SK-N-MC (cell line): Measurements from ENCODE around the gene HINT2.
A peak's percentile ranks its signal among the peaks of the same experiment; 100 is the strongest.

Experiments
- DNase-seq: peaks from one replicate; pipeline ENCODE4 v3.0.0-alpha.2; 2011; ENCODE audit warnings: low read depth, low spot score
- H3K27ac ChIP-seq: fragments of 200-600 bp; sonication (generic); 2 replicates; pipeline ENCODE4 v1.5.1; 2016; ENCODE audit warnings: mixed run types
- H3K36me3 ChIP-seq: fragments of 200-600 bp; sonication (generic); 2 replicates; pipeline ENCODE4 v1.6.1; 2017; ENCODE audit warnings: antibody characterized with exemption, low read length, mixed read lengths; ENCODE audit not compliant: insufficient read depth
- H3K4me3 ChIP-seq: fragments of 200-600 bp; sonication (generic); 2 replicates; pipeline ENCODE4 v1.5.1; 2016
- H3K9ac ChIP-seq: fragments of 200-600 bp; sonication (generic); 2 replicates; pipeline ENCODE4 v1.8.0; 2017; ENCODE audit warnings: mixed run types, mixed read lengths; ENCODE audit not compliant: insufficient read length
- H3K9me3 ChIP-seq: fragments of 200-600 bp; sonication (generic); 2 replicates; pipeline ENCODE4 v1.6.1; 2017; ENCODE audit warnings: low read depth, mild to moderate bottlenecking, antibody characterized with exemption, low read length, moderate library complexity, mixed read lengths
- EZH2 ChIP-seq: fragments of 200-600 bp; sonication (generic); IDR thresholded peaks from one replicate; pipeline ENCODE4 v1.6.1; 2017; ENCODE audit warnings: antibody characterized with exemption
- FOXP2 ChIP-seq: optimal IDR thresholded peaks from 2 replicates; pipeline ENCODE3; 2011; ENCODE audit warnings: mild to moderate bottlenecking, moderate library complexity; ENCODE audit not compliant: insufficient read depth; ENCODE audit errors: extremely low read length, control extremely low read depth
- POLR2AphosphoS5 ChIP-seq: IDR thresholded peaks from 2 replicates; pipeline ENCODE4 v1.6.1; 2012; ENCODE audit warnings: mild to moderate bottlenecking, low read depth, low read length, borderline replicate concordance

The HINT2 gene

GRCh38 chr9:35820076-35820475 is 5.2 kb upstream of the HINT2 start:
- no peak for DNase-seq
- no peak overlapping the region for H3K9ac ChIP-seq

DNA sequence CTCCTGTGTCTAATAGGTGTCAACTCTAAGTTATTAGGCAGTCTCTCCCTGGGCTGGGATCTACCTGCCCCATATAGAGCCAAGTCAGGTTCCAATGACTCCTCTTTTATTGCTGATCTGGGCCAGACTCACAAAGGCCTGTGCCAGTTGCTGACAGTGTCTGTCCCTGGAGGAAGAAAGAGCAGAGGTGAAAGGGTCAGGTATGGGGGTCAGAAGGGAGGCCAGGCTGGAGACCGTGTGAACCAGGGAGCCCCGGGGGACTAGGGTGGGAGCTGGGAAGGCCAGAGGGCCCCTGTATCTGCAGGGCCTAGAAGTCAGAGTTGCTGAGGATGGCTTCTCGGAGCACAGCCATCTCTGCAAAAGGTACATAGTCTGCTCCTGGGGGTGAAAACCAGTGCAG is 3.5 kb upstream of the HINT2 start:
- no peaks in the 10 kb centered on the region for H3K9me3 ChIP-seq
- no peak overlapping the region for H3K9ac ChIP-seq
- TF ChIP-seq FOXP2, result no peak
- TF ChIP-seq POLR2AphosphoS5, result no peak
- TF ChIP-seq EZH2, result no peak
- H3K36me3 ChIP-seq, result no peaks in the 10 kb centered on the region
- no peak for DNase-seq
- H3K27ac ChIP-seq, result no peak overlapping the region
- no peak overlapping the region for H3K4me3 ChIP-seq

More at GRCh38 chr9:35820076-35820475, 5.2 kb upstream of the HINT2 start:
- no peaks in the 10 kb centered on the region for H3K36me3 ChIP-seq
- H3K9me3 ChIP-seq, result no peaks in the 10 kb centered on the region
- no peak for TF ChIP-seq FOXP2
- TF ChIP-seq POLR2AphosphoS5, result no peak
- TF ChIP-seq EZH2, result no peak
- no peak overlapping the region for H3K4me3 ChIP-seq
- H3K27ac ChIP-seq, result no peak overlapping the region

GRCh38 chr9:35816708-35817107 is 1.9 kb upstream of the HINT2 start:
- Histone ChIP-seq H3K36me3 (no peaks in the 10 kb centered on the region), H3K4me3 (no peak overlapping the region), H3K27ac (no peak overlapping the region), H3K9ac (no peak overlapping the region), H3K9me3 (no peaks in the 10 kb centered on the region)
- TF ChIP-seq EZH2 (no peak), FOXP2 (no peak), POLR2AphosphoS5 (no peak)
- DNase-seq, result no peak

DNA sequence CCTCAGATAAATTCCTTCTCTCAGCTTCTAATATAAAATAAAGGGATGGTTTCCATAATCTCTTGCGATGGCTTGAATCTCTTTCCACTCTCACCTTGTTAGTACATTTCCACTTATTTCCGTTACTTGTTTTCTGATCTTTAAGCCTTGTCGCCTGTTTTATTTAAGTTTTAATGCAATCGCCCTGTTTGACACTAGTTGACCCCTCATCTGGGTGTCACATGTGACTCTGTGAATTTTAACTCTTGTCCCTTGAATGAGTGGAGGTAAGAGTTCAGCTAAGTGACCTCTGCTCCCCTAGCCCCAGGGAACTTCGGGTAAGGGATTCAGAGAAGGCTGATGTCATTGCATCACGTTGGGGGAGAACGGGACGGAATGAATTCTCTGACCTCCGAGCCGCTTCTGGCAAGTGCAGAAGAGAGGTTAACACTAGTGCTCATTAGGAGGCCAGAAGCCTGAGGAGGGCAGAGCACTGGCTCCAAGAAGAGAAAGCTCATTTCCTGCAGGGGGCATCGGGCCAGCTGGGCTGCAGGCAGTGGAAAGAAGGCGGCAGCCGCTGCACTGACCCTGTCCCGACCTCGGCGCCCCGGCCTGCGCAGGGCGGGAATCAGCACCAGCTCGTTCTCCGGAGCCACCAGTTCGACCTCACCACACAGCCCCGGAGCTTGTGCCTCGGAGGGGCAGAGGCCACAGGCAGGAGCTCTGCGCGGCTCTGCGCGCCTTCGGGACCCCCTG is 569 bp downstream of the HINT2 start:
- no peak for TF ChIP-seq POLR2AphosphoS5
- no peak for TF ChIP-seq EZH2
- no peak for TF ChIP-seq FOXP2
- Histone ChIP-seq H3K27ac (peak overlapping the region; percentile 60; the same call in 1 of the 2 replicates), H3K36me3 (no peaks in the 10 kb centered on the region), H3K4me3 (peak overlapping the region; percentile 84), H3K9me3 (no peaks in the 10 kb centered on the region), H3K9ac (peak overlapping the region; percentile 85)
- DNase-seq, result no peak

- TF ChIP-seq POLR2AphosphoS5 (no peak), EZH2 (no peak), FOXP2 (no peak)
- Histone ChIP-seq H3K9ac (peak overlapping the region; percentile 85), H3K4me3 (peak overlapping the region; percentile 84), H3K36me3 (no peaks in the 10 kb centered on the region), H3K27ac (no peak overlapping the region), H3K9me3 (no peaks in the 10 kb centered on the region)
- DNase-seq, result no peak
Measured at GRCh38 chr9:35813434-35814105, 1.3 kb downstream of the HINT2 start.

DNA sequence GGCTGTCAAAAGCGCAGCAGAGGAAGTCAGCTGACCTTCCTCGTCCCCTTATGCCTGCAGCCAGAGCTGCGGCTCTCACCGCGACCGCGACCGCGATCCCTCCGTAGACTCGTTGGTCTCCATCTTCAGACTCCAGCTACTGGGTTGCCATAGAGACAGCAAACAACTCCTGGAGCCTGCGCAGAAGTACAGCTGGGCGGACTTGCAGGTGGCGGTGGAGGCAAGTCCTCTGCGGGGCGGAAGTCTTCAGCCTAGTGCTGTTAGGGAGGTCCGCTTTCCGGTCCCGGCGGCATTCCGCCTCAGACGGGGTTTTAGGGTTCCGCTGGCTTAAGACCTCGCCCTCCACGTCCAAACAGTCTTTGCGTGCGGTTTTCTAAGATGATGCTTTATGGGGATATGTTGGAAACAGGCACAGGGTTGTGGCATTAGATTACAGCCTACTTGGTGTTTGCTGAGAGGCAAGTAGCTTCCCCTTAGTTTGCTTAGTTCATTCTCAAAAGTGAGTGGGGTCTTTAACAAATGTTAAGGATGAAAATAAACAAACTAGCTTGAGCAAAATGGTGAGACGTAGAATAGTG is 2.7 kb downstream of the HINT2 start, which contains the start of gene SPAG8:
Gene SPAG8, minus strand, starts transcription at position 238 of the 578 bp plus-strand sequence. Its CDS starts 115 bp downstream, at position 123.
- peak within 1 kb of the TSS; percentile 67 for H3K9ac ChIP-seq
- H3K9me3 ChIP-seq, result no peaks in the 10 kb centered on the region
- TF ChIP-seq POLR2AphosphoS5, result peak; percentile 60
- TF ChIP-seq FOXP2, result peak; percentile 80
- no peak for TF ChIP-seq EZH2
- peak within 1 kb of the TSS; percentile 51; the same call in 1 of the 2 replicates for H3K27ac ChIP-seq
- DNase-seq, result no peak
- peak within 1 kb of the TSS; percentile 73 for H3K4me3 ChIP-seq
- H3K36me3 ChIP-seq, result no peaks in the 10 kb centered on the region

GRCh38 chr9:35811381-35812024 is 3.3 kb downstream of the HINT2 start:
- Histone ChIP-seq H3K4me3 (peak overlapping the region; percentile 73), H3K27ac (no peak overlapping the region), H3K36me3 (no peaks in the 10 kb centered on the region), H3K9me3 (no peaks in the 10 kb centered on the region), H3K9ac (no peak overlapping the region)
- TF ChIP-seq FOXP2 (no peak), POLR2AphosphoS5 (no peak), EZH2 (no peak)
- no peak for DNase-seq

GRCh38 chr9:35810122-35810521 is 4.7 kb downstream of the HINT2 start:
- TF ChIP-seq POLR2AphosphoS5, result no peak
- TF ChIP-seq EZH2, result no peak
- TF ChIP-seq FOXP2, result no peak
- no peak overlapping the region for H3K4me3 ChIP-seq
- DNase-seq, result no peak
- H3K9ac ChIP-seq, result no peak overlapping the region
- H3K36me3 ChIP-seq, result no peaks in the 10 kb centered on the region
- H3K27ac ChIP-seq, result no peak overlapping the region
- no peaks in the 10 kb centered on the region for H3K9me3 ChIP-seq
